GM23338 (cell line): ENCODE data around the gene PTPRS. TPM values are rescaled to one million over a fixed set of nuclear protein-coding genes. Genes with fewer than 3 reads are reported as not detected.

ENCODE experiments used
- ATAC-seq: fragments of 200-7000 bp; cut with Tn5 transposase; 3 replicates; pipeline ENCODE4 v1.9.1; 2020
- DNase-seq: peaks from one replicate; pipeline ENCODE4 v3.0.0-alpha.2; 2015; ENCODE audit warnings: low spot score
- H2AFZ ChIP-seq: fragments of 200-600 bp; sonication (generic); 2 replicates; pipeline ENCODE4 v1.8.0; 2016; ENCODE audit warnings: antibody characterized with exemption, mild to moderate bottlenecking, moderate library complexity
- H3F3A ChIP-seq: fragments of 200-600 bp; sonication (generic); replicated peaks from 2 replicates; pipeline ENCODE4 v1.8.0; 2017; ENCODE audit warnings: antibody characterized with exemption, mixed run types, low read depth
- H3K27ac ChIP-seq: fragments of 200-600 bp; sonication (generic); 2 replicates; pipeline ENCODE4 v1.6.1; 2016; ENCODE audit warnings: low read depth
- H3K27me3 ChIP-seq: fragments of 200-600 bp; sonication (generic); 2 replicates; pipeline ENCODE4 v1.8.0; 2016; ENCODE audit warnings: mild to moderate bottlenecking, mixed run types, moderate library complexity; ENCODE audit not compliant: insufficient read depth
- H3K36me3 ChIP-seq: fragments of 200-600 bp; sonication (generic); 2 replicates; pipeline ENCODE4 v1.8.0; 2016; ENCODE audit warnings: mild to moderate bottlenecking; ENCODE audit not compliant: insufficient read depth
- H3K4me1 ChIP-seq: fragments of 200-600 bp; sonication (generic); 2 replicates; pipeline ENCODE4 v1.8.0; 2016; ENCODE audit warnings: mild to moderate bottlenecking, moderate library complexity; ENCODE audit not compliant: insufficient read depth
- H3K4me2 ChIP-seq: fragments of 200-600 bp; sonication (generic); 2 replicates; pipeline ENCODE4 v1.7.1; 2017; ENCODE audit warnings: mixed run types
- H3K4me3 ChIP-seq: fragments of 200-600 bp; sonication (generic); 2 replicates; pipeline ENCODE4 v1.6.1; 2016; ENCODE audit warnings: mixed run types
- H3K79me2 ChIP-seq: fragments of 200-600 bp; sonication (generic); replicated peaks from 2 replicates; pipeline ENCODE4 v1.8.0; 2017; ENCODE audit warnings: mild to moderate bottlenecking; ENCODE audit not compliant: insufficient read depth
- H3K9me2 ChIP-seq: fragments of 200-600 bp; sonication (generic); 2 replicates; pipeline ENCODE4 v1.8.0; 2017; ENCODE audit not compliant: insufficient read depth
- H4K20me1 ChIP-seq: fragments of 200-600 bp; sonication (generic); replicated peaks from 2 replicates; pipeline ENCODE4 v1.8.0; 2017; ENCODE audit warnings: mild to moderate bottlenecking; ENCODE audit not compliant: insufficient read depth
- H3K27ac Mint-ChIP-seq: 2 replicates; pipeline ENCODE4 v1.8.0; 2020; ENCODE audit warnings: inconsistent platforms, mild to moderate bottlenecking, moderate library complexity, mixed read lengths
- H3K27me3 Mint-ChIP-seq: 3 replicates; pipeline ENCODE4 v1.8.0; 2022; ENCODE audit warnings: low read depth, mild to moderate bottlenecking, moderate library complexity, mixed read lengths, inconsistent platforms; ENCODE audit not compliant: insufficient read depth, poor library complexity
- H3K36me3 Mint-ChIP-seq: 3 replicates; pipeline ENCODE4 v1.8.0; 2021; ENCODE audit warnings: low read depth, mild to moderate bottlenecking, inconsistent platforms, moderate library complexity, mixed read lengths
- H3K4me1 Mint-ChIP-seq: 3 replicates; pipeline ENCODE4 v1.8.0; 2020; ENCODE audit warnings: mild to moderate bottlenecking, inconsistent platforms, mixed read lengths
- H3K4me3 Mint-ChIP-seq: 3 replicates; pipeline ENCODE4 v1.8.0; 2021; ENCODE audit warnings: moderate library complexity, mild to moderate bottlenecking, inconsistent platforms, mixed read lengths
- H3K9me3 Mint-ChIP-seq: 3 replicates; pipeline ENCODE4 v1.8.0; 2020; ENCODE audit warnings: moderate library complexity, mild to moderate bottlenecking, inconsistent platforms, mixed read lengths
- CREB1 ChIP-seq: fragments of 250-450 bp; sonication (Bioruptor Pico); IDR thresholded peaks from 2 replicates; pipeline ENCODE4 v1.5.0; 2020; ENCODE audit warnings: low read depth, mild to moderate bottlenecking, moderate library complexity
- CTCF ChIP-seq, 2 experiments: fragments of 200-600 bp in 1 of 2; sonication (generic) in 1 of 2; conservative IDR thresholded peaks; 2 replicates each; pipeline versions ENCODE4 v1.5.1 to v1.6.1; 2016 to 2017; ENCODE audit warnings: antibody characterized with exemption in 2 of 2, low read depth in 2 of 2, mild to moderate bottlenecking in 2 of 2, moderate library complexity in 1 of 2
- EZH2phosphoT487 ChIP-seq: fragments of 200-600 bp; sonication (generic); IDR thresholded peaks from one replicate; pipeline ENCODE4 v1.8.1; 2018; ENCODE audit warnings: antibody characterized with exemption; ENCODE audit not compliant: unreplicated experiment
- ZNF114 ChIP-seq: fragments of 250-450 bp; sonication (Bioruptor Pico); IDR thresholded peaks from 2 replicates; pipeline ENCODE4 v1.5.0; 2020; ENCODE audit warnings: mild to moderate bottlenecking, moderate library complexity
- ZNF331 ChIP-seq: fragments of 250-450 bp; sonication (Bioruptor Pico); IDR thresholded peaks from 2 replicates; pipeline ENCODE4 v1.5.0; 2020; ENCODE audit warnings: low read depth, mild to moderate bottlenecking, moderate library complexity
- polyA plus RNA-seq: library from polyadenylated mRNA; unstranded; fragments of >200 nt; fragmentation: Nextera tagmentation; extraction: Ambion mirVana; gene quantifications from 2 replicates; pipeline ENCODE4 v1.2.1, GENCODE V29; 2016
- total RNA-seq: library from RNA; depleted of rRNA; stranded (reverse); fragments of >200 nt; shearing (Covaris generic); gene quantifications from 2 replicates; pipeline ENCODE4 v1.2.3, GENCODE V29; 2014
- TF ChIP-seq, protein P1 (sequence below): IDR thresholded peaks from one replicate; pipeline ENCODE4 v1.6.1; 2018; ENCODE audit warnings: antibody characterized with exemption; ENCODE audit not compliant: unreplicated experiment
- TF ChIP-seq, protein P2 (sequence below): IDR thresholded peaks from 2 replicates; pipeline ENCODE4 v1.6.1; 2016; ENCODE audit warnings: antibody characterized with exemption

The PTPRS gene
- total and polyA plus RNA-seq, 2 experiments from 2014 or later: 20.7 to 290 TPM

GRCh38 chr19:5318306-5318705 lies 22.3 kb downstream of the PTPRS start:
- Mint-ChIP-seq H3K4me1 (peaks cover 2% of the 10 kb centered on the region; the same call in 1 of the 3 replicates), H3K36me3 (peaks cover 12% of the 10 kb centered on the region), H3K27ac (no peak overlapping the region), H3K27me3 (peaks cover 3% of the 10 kb centered on the region), H3K9me3 (no peaks in the 10 kb centered on the region), H3K4me3 (no peak overlapping the region)
- ATAC-seq: no peak
- TF ChIP-seq, protein P1, sequence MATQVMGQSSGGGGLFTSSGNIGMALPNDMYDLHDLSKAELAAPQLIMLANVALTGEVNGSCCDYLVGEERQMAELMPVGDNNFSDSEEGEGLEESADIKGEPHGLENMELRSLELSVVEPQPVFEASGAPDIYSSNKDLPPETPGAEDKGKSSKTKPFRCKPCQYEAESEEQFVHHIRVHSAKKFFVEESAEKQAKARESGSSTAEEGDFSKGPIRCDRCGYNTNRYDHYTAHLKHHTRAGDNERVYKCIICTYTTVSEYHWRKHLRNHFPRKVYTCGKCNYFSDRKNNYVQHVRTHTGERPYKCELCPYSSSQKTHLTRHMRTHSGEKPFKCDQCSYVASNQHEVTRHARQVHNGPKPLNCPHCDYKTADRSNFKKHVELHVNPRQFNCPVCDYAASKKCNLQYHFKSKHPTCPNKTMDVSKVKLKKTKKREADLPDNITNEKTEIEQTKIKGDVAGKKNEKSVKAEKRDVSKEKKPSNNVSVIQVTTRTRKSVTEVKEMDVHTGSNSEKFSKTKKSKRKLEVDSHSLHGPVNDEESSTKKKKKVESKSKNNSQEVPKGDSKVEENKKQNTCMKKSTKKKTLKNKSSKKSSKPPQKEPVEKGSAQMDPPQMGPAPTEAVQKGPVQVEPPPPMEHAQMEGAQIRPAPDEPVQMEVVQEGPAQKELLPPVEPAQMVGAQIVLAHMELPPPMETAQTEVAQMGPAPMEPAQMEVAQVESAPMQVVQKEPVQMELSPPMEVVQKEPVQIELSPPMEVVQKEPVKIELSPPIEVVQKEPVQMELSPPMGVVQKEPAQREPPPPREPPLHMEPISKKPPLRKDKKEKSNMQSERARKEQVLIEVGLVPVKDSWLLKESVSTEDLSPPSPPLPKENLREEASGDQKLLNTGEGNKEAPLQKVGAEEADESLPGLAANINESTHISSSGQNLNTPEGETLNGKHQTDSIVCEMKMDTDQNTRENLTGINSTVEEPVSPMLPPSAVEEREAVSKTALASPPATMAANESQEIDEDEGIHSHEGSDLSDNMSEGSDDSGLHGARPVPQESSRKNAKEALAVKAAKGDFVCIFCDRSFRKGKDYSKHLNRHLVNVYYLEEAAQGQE: no peak
- TF ChIP-seq, protein P2, sequence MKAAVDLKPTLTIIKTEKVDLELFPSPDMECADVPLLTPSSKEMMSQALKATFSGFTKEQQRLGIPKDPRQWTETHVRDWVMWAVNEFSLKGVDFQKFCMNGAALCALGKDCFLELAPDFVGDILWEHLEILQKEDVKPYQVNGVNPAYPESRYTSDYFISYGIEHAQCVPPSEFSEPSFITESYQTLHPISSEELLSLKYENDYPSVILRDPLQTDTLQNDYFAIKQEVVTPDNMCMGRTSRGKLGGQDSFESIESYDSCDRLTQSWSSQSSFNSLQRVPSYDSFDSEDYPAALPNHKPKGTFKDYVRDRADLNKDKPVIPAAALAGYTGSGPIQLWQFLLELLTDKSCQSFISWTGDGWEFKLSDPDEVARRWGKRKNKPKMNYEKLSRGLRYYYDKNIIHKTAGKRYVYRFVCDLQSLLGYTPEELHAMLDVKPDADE: no peak
- TF ChIP-seq CREB1 (CRISPR knock-in tag) (no peak), EZH2phosphoT487 (no peak)
- no peak overlapping the region for H3K4me3 ChIP-seq
- H3K79me2 ChIP-seq: peaks cover 92% of the 10 kb centered on the region
- H4K20me1 ChIP-seq: peaks cover 46% of the 10 kb centered on the region
- H3K9me2 ChIP-seq: no peaks in the 10 kb centered on the region
- H3K4me1 ChIP-seq: no peaks in the 10 kb centered on the region
- H3F3A ChIP-seq: no peaks in the 10 kb centered on the region
- no peak overlapping the region for H3K27ac ChIP-seq
- H3K4me2 ChIP-seq: no peak overlapping the region
- H3K36me3 ChIP-seq: no peaks in the 10 kb centered on the region
- no peak for DNase-seq
- no peak overlapping the region for H2AFZ ChIP-seq
- H3K27me3 ChIP-seq: no peaks in the 10 kb centered on the region

- Mint-ChIP-seq H3K4me3 (no peak overlapping the region), H3K27me3 (peaks cover 3% of the 10 kb centered on the region), H3K27ac (no peak overlapping the region), H3K4me1 (no peaks in the 10 kb centered on the region), H3K36me3 (peaks cover 16% of the 10 kb centered on the region; the same call in 2 of the 3 replicates), H3K9me3 (no peaks in the 10 kb centered on the region; the same call in 2 of the 3 replicates)
- no peaks in the 10 kb centered on the region for H3K27me3 ChIP-seq
- no peaks in the 10 kb centered on the region for H3K9me2 ChIP-seq
- H3F3A ChIP-seq: no peaks in the 10 kb centered on the region
- H3K4me3 ChIP-seq: no peak overlapping the region
- peaks cover 47% of the 10 kb centered on the region for H4K20me1 ChIP-seq
- H2AFZ ChIP-seq: no peak overlapping the region
- no peaks in the 10 kb centered on the region for H3K4me1 ChIP-seq
- H3K79me2 ChIP-seq: peaks cover 89% of the 10 kb centered on the region
- H3K36me3 ChIP-seq: no peaks in the 10 kb centered on the region
- H3K4me2 ChIP-seq: no peak overlapping the region
- no peak for DNase-seq
- ATAC-seq: no peak
- no peak overlapping the region for H3K27ac ChIP-seq
- TF ChIP-seq CREB1 (CRISPR knock-in tag) (no peak), ZNF114 (CRISPR knock-in tag) (no peak), ZNF331 (no peak), CTCF (conservative IDR thresholded peaks at IDR 0.05; ENCODE audit: low read depth in 2 of 2) (no peak)
- TF ChIP-seq, protein P2: no peak
These were observed 23.3 kb downstream of the PTPRS start for GRCh38 chr19:5317321-5317720.
